GM12878 (cell line): ENCODE measurements around the gene ZCCHC18. TPM values are rescaled to one million over a fixed set of nuclear protein-coding genes. Genes with fewer than 3 reads are reported as not detected.

Experiments used
- ATAC-seq: fragments of 200-7000 bp; cut with Tn5 transposase; 3 replicates; pipeline ENCODE4 v1.9.1; 2020; ENCODE audit warnings: mild to moderate bottlenecking, moderate library complexity
- BruUV-seq: library from RNA; stranded (reverse); fragments of 400-500 nt; replicated peaks from 2 replicates; lab custom pipeline; 2021; lab: Mats Ljungman, UMichigan
- CTCF ChIA-PET: fragments of 300-600 bp; sonication (Branson Sonifier 250); formaldehyde crosslinking; extraction: SDS; loops from one replicate; lab custom pipeline; 2021; ENCODE audit warnings: inconsistent platforms; lab: Yijun Ruan, JAX
- POLR2A ChIA-PET: fragments of 350-600 bp; formaldehyde crosslinking; extraction: SDS; loops from one replicate; lab custom pipeline; 2021; ENCODE audit warnings: inconsistent platforms; lab: Charles Lee
- RAD21 ChIA-PET: fragments of 300-600 bp; sonication (Branson Sonifier 250); formaldehyde crosslinking; loops from one replicate; lab custom pipeline; 2023; ENCODE audit warnings: antibody characterized with exemption; ENCODE audit not compliant: unreplicated experiment; lab: Charles Lee
- SMC1A ChIA-PET: fragments of 300-600 bp; sonication (Branson Sonifier 250); formaldehyde crosslinking; loops from one replicate; lab custom pipeline; 2023; ENCODE audit not compliant: unreplicated experiment, uncharacterized antibody; lab: Charles Lee
- DNase-seq: peaks from one replicate; pipeline ENCODE4 v3.0.0-alpha.2; 2011; ENCODE audit warnings: low read depth, low spot score
- FAIRE-seq: peaks from 3 replicates; lab custom pipeline; 2011; peaks lifted over from hg19 to GRCh38; lab: Jason Lieb, UNC
- H2AFZ ChIP-seq: 2 replicates; pipeline ENCODE4 v1.6.0; 2011; ENCODE audit warnings: low read depth, low read length, control low read depth; ENCODE audit not compliant: control insufficient read depth
- H3K27ac ChIP-seq: 2 replicates; pipeline ENCODE4 v1.5.1; 2011; ENCODE audit warnings: control low read depth; ENCODE audit not compliant: control insufficient read depth, insufficient read depth
- H3K27me3 ChIP-seq, 2 experiments: replicated peaks in 1 of 2; 2 replicates each; pipeline versions ENCODE4 v1.6.0 to v1.6.1; 2011; ENCODE audit warnings: low read length in 1 of 2; ENCODE audit not compliant: control insufficient read depth in 2 of 2, insufficient read depth in 2 of 2
- H3K36me3 ChIP-seq, 2 experiments: 2 replicates each; pipeline ENCODE4 v1.5.1; 2011; ENCODE audit warnings: low read length in 1 of 2; ENCODE audit not compliant: control insufficient read depth in 2 of 2, insufficient read depth in 2 of 2
- H3K4me1 ChIP-seq: 2 replicates; pipeline ENCODE4 v1.6.1; 2011; ENCODE audit warnings: mild to moderate bottlenecking, low read length, moderate library complexity, mixed read lengths; ENCODE audit not compliant: control insufficient read depth, insufficient read depth
- H3K4me2 ChIP-seq: 2 replicates; pipeline ENCODE4 v1.6.0; 2011; ENCODE audit warnings: control low read depth; ENCODE audit not compliant: control insufficient read depth, insufficient read depth
- H3K4me3 ChIP-seq: fragments of 200-600 bp; sonication (generic); 2 replicates; pipeline ENCODE4 v1.5.1; 2016
- H3K79me2 ChIP-seq: 2 replicates; pipeline ENCODE4 v1.6.0; 2011; ENCODE audit warnings: low read length; ENCODE audit not compliant: control insufficient read depth, insufficient read depth
- H3K9ac ChIP-seq: 2 replicates; pipeline ENCODE4 v1.8.0; 2011; ENCODE audit warnings: low read length, control low read depth, mixed read lengths; ENCODE audit not compliant: control insufficient read depth, insufficient read depth
- H3K9me3 ChIP-seq: replicated peaks from 3 replicates; pipeline ENCODE4 v1.5.1; 2011; ENCODE audit warnings: mild to moderate bottlenecking, low read length; ENCODE audit not compliant: control insufficient read depth, insufficient read depth
- H4K20me1 ChIP-seq: 2 replicates; pipeline ENCODE4 v1.6.0; 2011; ENCODE audit not compliant: control insufficient read depth, insufficient read depth
- BACH1 ChIP-seq: fragments of 450-650 bp; IDR thresholded peaks from 2 replicates; pipeline ENCODE4 v1.6.1; 2017; ENCODE audit warnings: mild to moderate bottlenecking, borderline replicate concordance
- BRCA1 ChIP-seq: IDR thresholded peaks from 2 replicates; pipeline ENCODE4 v1.6.1; 2011; ENCODE audit warnings: low read depth, low read length, improper control_type of control experiment
- CREB1 ChIP-seq: IDR thresholded peaks from 2 replicates; pipeline ENCODE4 v1.6.1; 2012; ENCODE audit warnings: low read depth, mild to moderate bottlenecking, inconsistent platforms
- CREM ChIP-seq: IDR thresholded peaks from 2 replicates; pipeline ENCODE4 v1.6.1; 2014; ENCODE audit warnings: antibody characterized with exemption, low read depth
- FOS ChIP-seq: IDR thresholded peaks from 3 replicates; pipeline ENCODE4 v1.6.1; 2011; ENCODE audit warnings: borderline replicate concordance; ENCODE audit not compliant: insufficient read length; ENCODE audit errors: extremely low read depth
- FOXK2 ChIP-seq: fragments of 450-650 bp; IDR thresholded peaks from 2 replicates; pipeline ENCODE4 v1.6.1; 2017; ENCODE audit warnings: mild to moderate bottlenecking, moderate library complexity
- MTA2 ChIP-seq: fragments of 450-650 bp; IDR thresholded peaks from 2 replicates; pipeline ENCODE4 v1.6.1; 2016; ENCODE audit warnings: low read depth, mild to moderate bottlenecking, moderate library complexity
- NFYB ChIP-seq: IDR thresholded peaks from 2 replicates; pipeline ENCODE4 v1.6.1; 2011; ENCODE audit warnings: low read depth, mild to moderate bottlenecking, low read length, improper control_type of control experiment, moderate library complexity; ENCODE audit not compliant: insufficient read depth
- PAX5 ChIP-seq: IDR thresholded peaks from 2 replicates; pipeline ENCODE4 v1.6.1; 2011; ENCODE audit warnings: low read depth, low read length, borderline replicate concordance
- TARDBP ChIP-seq: IDR thresholded peaks from 2 replicates; pipeline ENCODE4 v1.6.1; 2016; ENCODE audit warnings: borderline replicate concordance
- TBL1XR1 ChIP-seq: IDR thresholded peaks from 2 replicates; pipeline ENCODE4 v1.6.1; 2012; ENCODE audit warnings: low read depth, low read length, improper control_type of control experiment
- YBX1 ChIP-seq: fragments of 450-650 bp; IDR thresholded peaks from 2 replicates; pipeline ENCODE4 v1.6.1; 2016; ENCODE audit warnings: antibody characterized with exemption
- ZNF207 ChIP-seq: fragments of 450-650 bp; IDR thresholded peaks from 2 replicates; pipeline ENCODE4 v1.6.1; 2014; ENCODE audit warnings: antibody characterized with exemption, mild to moderate bottlenecking, borderline replicate concordance
- ZNF384 ChIP-seq: IDR thresholded peaks from 2 replicates; pipeline ENCODE4 v1.6.1; 2012; ENCODE audit warnings: low read depth, mild to moderate bottlenecking, low read length, improper control_type of control experiment, borderline replicate concordance
- WGBS: methylation state at CpG from one replicate; pipeline ENCODE4 v1.1.6; 2016; ENCODE audit warnings: low lambda C conversion rate; ENCODE audit not compliant: insufficient replicate concordance, insufficient coverage; ENCODE audit errors: missing lambda C conversion rate; 5-methylcytosine and 5-hydroxymethylcytosine counted together
- in situ Hi-C: fragments of 300-500 bp; cut with MboI; formaldehyde crosslinking; loops from 9 replicates; pipeline ENCODE4 v1.14.3; 2018; ENCODE audit warnings: mixed read lengths
- intact Hi-C: fragments of 100-400 bp; cut with micrococcal nuclease; formaldehyde crosslinking; loops from one replicate; pipeline ENCODE4 v1.14.2; 2022; ENCODE audit not compliant: unreplicated experiment
- polyA plus RNA-seq, 11 experiments: library from polyadenylated mRNA; depleted of rRNA in 4 of 11; unstranded in 6 of 11; stranded (reverse) in 5 of 11; fragments of >200 nt; fragmentation: Nextera tagmentation in 4 of 11; fragmentation: Illumina TruSeq in 1 of 11; extraction: Ambion mirVana in 4 of 11; extraction: Trizol in 1 of 11; gene quantifications; 1 replicate in 1 of 11; 2 replicates in 10 of 11; pipeline versions ENCODE4 v1.2.1 to v1.2.3, GENCODE V29; 2011 to 2016; ENCODE audit warnings: inconsistent platforms in 2 of 11, missing spikeins in 2 of 11, low read depth in 1 of 11
- total RNA-seq, 4 experiments: library from RNA; depleted of rRNA in 3 of 4; stranded (reverse); fragments of >200 nt in 3 of 4; fragmentation: Illumina TruSeq in 1 of 4; extraction: Trizol in 1 of 4; gene quantifications; 2 replicates each; pipeline versions ENCODE4 v1.2.1 to v1.2.3, GENCODE V29; 2013 to 2021

Gene ZCCHC18
- total and polyA plus RNA-seq, 10 of the 15 experiments (the other 5 are each of a cell fraction or from before 2014, with no cell fraction given), result 1.0 to 4.2 (median 2.3) TPM

DNA sequence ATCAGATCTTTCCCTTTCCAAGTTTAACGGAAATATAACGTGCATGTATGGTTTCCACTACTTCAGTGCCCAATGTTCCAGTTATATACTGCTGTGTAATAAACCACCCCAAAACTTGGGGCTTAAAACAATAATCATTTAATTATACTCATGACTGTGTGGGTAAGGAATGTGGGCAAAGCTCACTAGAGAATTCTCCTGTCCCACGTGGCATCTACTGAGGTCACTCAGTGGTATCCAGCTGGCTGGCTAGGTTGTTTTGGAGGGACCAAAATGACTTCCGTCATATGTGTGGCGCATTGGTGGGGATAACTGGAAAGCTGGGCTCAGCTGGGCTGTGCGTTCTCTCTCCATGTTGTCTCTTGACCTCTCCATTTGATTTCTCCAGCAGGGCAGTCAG is 18.5 kb downstream of the ZCCHC18 start:
- no peak overlapping the region for H3K4me2 ChIP-seq
- H3K27ac ChIP-seq, result no peak overlapping the region
- H3K36me3 ChIP-seq, result no peaks in the 10 kb centered on the region
- no peaks in the 10 kb centered on the region for H3K4me1 ChIP-seq
- in situ Hi-C loops, result loop anchor here (5.0 kb wide), 1 partner anchor 284 kb away; no protein-coding TSS in a partner anchor
- H3K9me3 ChIP-seq, result no peaks in the 10 kb centered on the region
- no peaks in the 10 kb centered on the region for H3K27me3 ChIP-seq
- no TSS peak for BruUV-seq
- intact Hi-C loops, result loop anchor here (10.0 kb wide), 1 partner anchor 596 kb away; no protein-coding TSS in a partner anchor
- DNase-seq, result no peak
- CTCF ChIA-PET, result no interaction called here
- RAD21 ChIA-PET, result no interaction called here
- H3K4me3 ChIP-seq, result no peak overlapping the region
- no peak overlapping the region for H2AFZ ChIP-seq
- no peaks in the 10 kb centered on the region for H4K20me1 ChIP-seq
- TF ChIP-seq TARDBP, result no peak
- TF ChIP-seq FOS, result no peak
- no peak for TF ChIP-seq ZNF384
- no peak for TF ChIP-seq YBX1
- TF ChIP-seq ZNF207, result no peak
- no peak for TF ChIP-seq FOXK2
- TF ChIP-seq CREM, result no peak
- no peak for TF ChIP-seq PAX5
- no peak for TF ChIP-seq BRCA1
- no peak for TF ChIP-seq BACH1
- no peak for TF ChIP-seq CREB1
- TF ChIP-seq MTA2, result no peak
- no peak for TF ChIP-seq TBL1XR1
- TF ChIP-seq NFYB, result no peak
- no peaks in the 10 kb centered on the region for H3K79me2 ChIP-seq
- ATAC-seq, result no peak
- no peak for FAIRE-seq
- POLR2A ChIA-PET, result no interaction called here
- H3K9ac ChIP-seq, result no peak overlapping the region
- SMC1A ChIA-PET, result no interaction called here
- 60% methylated on average over 6 of the region's 6 CpGs for WGBS
